Brain microvascular endothelial cell (primary cell): ENCODE results near the gene ARRB1.

Experiments used
- DNase-seq: peaks from one replicate; pipeline ENCODE4 v3.0.0-alpha.2; 2020
- H3K27ac ChIP-seq: fragments of 250-450 bp; sonication (Bioruptor Pico); 2 replicates; pipeline ENCODE4 v1.5.1; 2020; ENCODE audit warnings: mild to moderate bottlenecking, moderate library complexity
- H3K27me3 ChIP-seq: fragments of 250-450 bp; sonication (Bioruptor Pico); replicated peaks from 2 replicates; pipeline ENCODE4 v1.5.1; 2020; ENCODE audit warnings: mild to moderate bottlenecking
- H3K36me3 ChIP-seq: fragments of 250-450 bp; sonication (Bioruptor Pico); replicated peaks from 2 replicates; pipeline ENCODE4 v1.5.1; 2020; ENCODE audit warnings: mild to moderate bottlenecking
- H3K4me3 ChIP-seq: 2 replicates; pipeline ENCODE4 v1.5.1; 2011; ENCODE audit warnings: low read depth, mild to moderate bottlenecking, control low read depth, low read length, moderate library complexity
- CTCF ChIP-seq: IDR thresholded peaks from 2 replicates; pipeline ENCODE4 v1.5.1; 2011; ENCODE audit warnings: low read depth, mild to moderate bottlenecking, moderate library complexity, low read length, control low read depth, inconsistent platforms; ENCODE audit errors: missing control alignments
- in situ Hi-C: cut with HindIII; loops from 2 replicates; pipeline ENCODE4 v1.10.0; 2017; ENCODE audit warnings: low sequenced_read_pairs, low pct_ligation_motif_present

Gene ARRB1

GRCh38 chr11:75389925-75390324, 38.5 kb upstream of the ARRB1 start:
- no peak for DNase-seq
- Histone ChIP-seq H3K27ac (no peak overlapping the region), H3K27me3 (no peaks in the 10 kb centered on the region), H3K4me3 (no peak overlapping the region), H3K36me3 (no peaks in the 10 kb centered on the region)
- in situ Hi-C loops = no loop called here
- TF ChIP-seq CTCF = no peak

GRCh38 chr11:75389276-75389605, 37.8 kb upstream of the ARRB1 start:
- no peak overlapping the region for H3K4me3 ChIP-seq
- H3K27me3 ChIP-seq = no peaks in the 10 kb centered on the region
- no peaks in the 10 kb centered on the region for H3K36me3 ChIP-seq
- no peak for TF ChIP-seq CTCF
- no peak overlapping the region for H3K27ac ChIP-seq
- DNase-seq = no peak
- in situ Hi-C loops = no loop called here

- TF ChIP-seq CTCF = peak; percentile 84
- no peak overlapping the region for H3K4me3 ChIP-seq
- H3K27me3 ChIP-seq = no peaks in the 10 kb centered on the region
- in situ Hi-C loops = no loop called here
- H3K27ac ChIP-seq = no peak overlapping the region
- peak; percentile 69 for DNase-seq
- H3K36me3 ChIP-seq = no peaks in the 10 kb centered on the region
These were observed 37.2 kb upstream of the ARRB1 start for GRCh38 chr11:75388386-75389275.

- Histone ChIP-seq H3K27ac (no peak overlapping the region), H3K36me3 (no peaks in the 10 kb centered on the region), H3K27me3 (no peaks in the 10 kb centered on the region), H3K4me3 (no peak overlapping the region)
- DNase-seq = no peak
- TF ChIP-seq CTCF = no peak
- in situ Hi-C loops = no loop called here
These were observed 36.4 kb upstream of the ARRB1 start for GRCh38 chr11:75387736-75388294.

- no peaks in the 10 kb centered on the region for H3K36me3 ChIP-seq
- no peak overlapping the region for H3K4me3 ChIP-seq
- no peak for DNase-seq
- in situ Hi-C loops = no loop called here
- no peak overlapping the region for H3K27ac ChIP-seq
- H3K27me3 ChIP-seq = no peaks in the 10 kb centered on the region
- no peak for TF ChIP-seq CTCF
These were observed 35.6 kb upstream of the ARRB1 start for GRCh38 chr11:75386942-75387630.
